Measurements from ENCODE around the gene PLIN4. TPM values are rescaled to one million over a fixed set of nuclear protein-coding genes. Genes with fewer than 3 reads are reported as not detected.

PLIN4 gene
- total and polyA plus RNA-seq, 9 of the 15 experiments (the other 6 are each of a cell fraction or from before 2014, with no cell fraction given), result 0.04 to 0.16 (median 0.07) TPM; not detected in 3

DNA sequence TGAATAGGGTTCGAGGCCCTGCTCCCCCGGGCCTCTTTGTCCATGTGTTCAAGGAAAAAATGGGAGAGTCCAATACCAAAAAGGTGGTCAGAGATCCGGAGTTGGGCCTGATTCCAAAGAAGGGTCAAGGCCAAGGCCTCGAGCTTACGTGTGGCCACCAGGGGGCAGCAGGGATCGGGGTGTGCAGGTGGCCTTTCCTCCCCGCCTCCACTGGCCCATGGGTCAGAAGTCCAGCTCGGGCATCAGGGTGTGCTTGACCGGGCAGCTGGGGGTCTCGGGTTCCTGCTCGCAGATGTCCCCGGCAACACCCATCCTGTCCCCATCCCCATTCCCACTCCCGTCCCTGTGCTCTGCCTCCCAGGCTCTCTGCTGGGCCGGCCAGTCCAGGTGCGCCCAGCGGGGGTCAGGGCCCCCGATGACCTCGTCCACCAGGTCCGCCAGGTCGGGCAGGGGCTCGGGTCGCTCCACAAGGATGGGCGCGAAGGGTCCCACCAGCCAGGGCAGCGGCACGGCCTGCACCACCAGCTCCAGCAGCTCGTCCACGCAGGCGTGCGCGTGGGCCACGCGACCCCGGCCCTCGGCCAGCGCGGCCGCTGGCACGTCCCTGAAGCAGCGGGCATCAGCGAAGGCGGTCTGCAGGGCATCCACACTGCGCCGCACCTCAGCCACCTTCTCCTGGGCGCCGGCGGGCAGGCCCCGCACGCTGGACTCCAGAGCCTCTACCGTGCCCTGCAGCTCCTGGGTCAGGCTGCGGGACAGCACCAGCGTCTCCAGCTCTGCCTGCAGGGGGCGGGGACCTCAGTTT is 5.2 kb upstream of the PLIN4 start (continued):
- peak; percentile 87 to 92 (median 89) for TF ChIP-seq CTCF (IDR thresholded peaks at IDR 0.05 in 2 of 3, conservative IDR thresholded peaks at IDR 0.05 in 1 of 3; ENCODE audit: insufficient read depth in 2 of 3, low read depth in 1 of 3, low read length in 3 of 3)
- TF ChIP-seq PCBP1 (IDR thresholded peaks at IDR 0.05; ENCODE audit: low read depth, low read length, poor library complexity, severe bottlenecking), result peak; percentile 52
- peak; percentile 13 for TF ChIP-seq ZFP36 (IDR thresholded peaks at IDR 0.05; ENCODE audit: low read depth, low read length, partially characterized antibody)
- TF ChIP-seq ZBTB2 (IDR thresholded peaks at IDR 0.05), result peak; percentile 30; the same call in 1 of the 2 replicates
- TF ChIP-seq ZBTB7A (IDR thresholded peaks at IDR 0.05; ENCODE audit: borderline replicate concordance, control insufficient read depth, low read depth, low read length), result peak; percentile 23; the same call in 1 of the 2 replicates
- peak; percentile 51 for TF ChIP-seq PRDM10 (IDR thresholded peaks at IDR 0.05; ENCODE audit: partially characterized antibody)
- TF ChIP-seq RAD21 (CRISPR knock-in tag; conservative IDR thresholded peaks at IDR 0.05 in 1 of 2, IDR thresholded peaks at IDR 0.05 in 1 of 2), result peak; percentile 15 to 60; a peak in 2 of 4 replicates
- TF ChIP-seq RCOR1 (IDR thresholded peaks at IDR 0.05; ENCODE audit: borderline replicate concordance in 1 of 2, low read depth in 2 of 2, low read length in 2 of 2), result 0 out of 4 replicates have a peak, but pooled peaks of 1 of the 2 experiments have one; percentile 21
- TF ChIP-seq MTA3 (IDR thresholded peaks at IDR 0.05; ENCODE audit: borderline replicate concordance), result 0 out of 2 replicates have a peak, but pooled peaks have one; percentile 31
- no peak for TF ChIP-seq RBFOX2 (IDR thresholded peaks at IDR 0.05; ENCODE audit: low read depth, low read length)
- peak in 1 of 2 experiments; percentile 58 for TF ChIP-seq E2F6 (IDR thresholded peaks at IDR 0.05; ENCODE audit: borderline replicate concordance in 1 of 2, extremely low read depth in 1 of 2, insufficient read depth in 1 of 2, insufficient read length in 1 of 2, low read depth in 1 of 2, low read length in 1 of 2, poor library complexity in 1 of 2, severe bottlenecking in 1 of 2)
- TF ChIP-seq, protein P1, sequence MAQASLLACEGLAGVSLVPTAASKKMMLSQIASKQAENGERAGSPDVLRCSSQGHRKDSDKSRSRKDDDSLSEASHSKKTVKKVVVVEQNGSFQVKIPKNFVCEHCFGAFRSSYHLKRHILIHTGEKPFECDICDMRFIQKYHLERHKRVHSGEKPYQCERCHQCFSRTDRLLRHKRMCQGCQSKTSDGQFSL (CRISPR knock-in tag; IDR thresholded peaks at IDR 0.05), result no peak
- TF ChIP-seq, protein P1 (tag; IDR thresholded peaks at IDR 0.05), result no peak

Measured in K562 (cell line).